Stimulated activated CD4-positive, alpha-beta T cell treated with anti-CD3 and anti-CD28 coated beads, Interleukin-15, amount 100 ng/mL, for 1 hour (primary cell): ENCODE results near the gene STMP1.

ENCODE experiments used
- DNase-seq, 2 donors: peaks; one replicate each; pipeline ENCODE4 v3.0.0-alpha.2; 2020; ENCODE audit warnings: low read depth in 1 of 2, low spot score in 1 of 2

Gene STMP1

GRCh38 chr7:135693558-135693957 is 31.2 kb downstream of the STMP1 start:
- DNase-seq: no peak

DNA sequence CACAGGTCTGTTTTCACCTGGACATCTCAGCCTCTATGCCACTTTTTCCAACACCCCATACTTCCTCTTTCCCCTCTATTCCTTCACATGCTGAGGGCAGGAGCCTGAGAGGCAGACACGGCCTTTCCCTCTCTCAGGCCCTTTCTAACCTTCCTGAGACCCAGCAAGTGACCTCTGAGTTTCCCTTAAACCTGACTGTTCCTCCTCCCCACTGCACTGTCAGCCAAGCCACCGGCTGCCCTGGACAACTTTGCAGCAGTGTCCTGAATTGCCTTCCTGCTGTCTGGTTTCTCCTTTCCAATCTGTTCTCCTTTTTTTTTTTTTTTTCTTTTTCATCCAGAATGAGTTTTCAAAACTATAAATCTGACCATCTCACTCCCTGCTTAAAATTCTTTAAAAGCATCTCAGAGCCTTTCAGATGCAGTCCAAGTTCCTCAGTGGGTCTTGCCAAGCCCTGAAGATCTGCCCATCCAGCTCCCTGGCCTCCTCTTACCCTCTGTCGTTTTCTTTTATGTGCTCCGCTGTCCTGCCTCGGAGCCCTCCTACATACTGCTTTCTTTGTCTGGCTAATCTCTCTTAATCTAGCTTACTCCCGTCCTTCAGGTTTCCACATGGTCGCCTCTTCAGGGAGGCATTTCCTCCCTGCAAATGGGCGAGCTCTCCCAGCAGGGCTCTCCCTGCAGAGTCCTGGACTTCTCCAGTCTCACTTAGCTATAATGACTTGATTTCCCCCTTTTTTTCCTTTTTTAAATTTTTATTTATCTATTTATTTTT is 35.1 kb downstream of the STMP1 start:
- no peak for DNase-seq

DNA sequence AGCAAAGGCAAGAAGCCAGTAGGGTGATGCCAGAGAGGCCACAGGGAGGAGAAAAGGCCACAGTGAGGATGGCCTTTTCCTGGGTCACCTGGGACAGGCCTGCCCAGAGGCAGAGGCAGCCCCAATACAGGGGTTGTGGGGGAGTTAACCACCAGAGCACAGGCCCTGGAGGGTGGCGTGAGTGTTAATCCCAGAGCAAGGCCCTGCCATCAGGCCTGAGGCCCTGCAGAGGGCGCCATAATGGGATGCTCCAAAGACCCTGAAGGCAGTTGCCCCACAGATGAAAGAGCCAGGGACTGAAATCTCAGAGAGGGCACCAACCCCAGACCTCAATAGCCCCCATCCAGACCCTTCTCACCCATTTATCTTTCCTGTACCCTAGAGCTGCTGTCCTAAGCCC is 41.8 kb downstream of the STMP1 start:
- no peak for DNase-seq

DNA sequence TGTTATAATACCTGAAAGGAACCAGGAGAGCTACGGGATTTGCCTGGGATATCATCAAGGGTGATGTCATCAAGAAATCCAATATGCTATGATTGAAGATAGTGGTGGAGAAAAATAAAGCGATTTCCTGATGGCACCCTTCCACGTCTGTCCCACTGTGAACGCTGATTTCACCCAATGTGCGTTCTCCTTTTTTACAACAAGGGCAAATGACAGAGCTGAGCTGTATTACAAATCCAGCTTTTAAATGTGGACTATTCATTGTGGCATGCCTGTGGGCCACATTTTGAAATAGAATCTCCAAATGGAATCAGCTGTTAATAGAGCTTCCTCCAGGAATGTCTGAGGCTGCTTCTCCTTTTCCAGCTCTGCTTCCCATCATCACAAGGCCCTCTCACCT is 42.4 kb downstream of the STMP1 start:
- DNase-seq: no peak

GRCh38 chr7:135706038-135706742 is 43.9 kb downstream of the STMP1 start:
- DNase-seq: no peak

GRCh38 chr7:135706858-135707569 is 44.7 kb downstream of the STMP1 start:
- no peak for DNase-seq

DNA sequence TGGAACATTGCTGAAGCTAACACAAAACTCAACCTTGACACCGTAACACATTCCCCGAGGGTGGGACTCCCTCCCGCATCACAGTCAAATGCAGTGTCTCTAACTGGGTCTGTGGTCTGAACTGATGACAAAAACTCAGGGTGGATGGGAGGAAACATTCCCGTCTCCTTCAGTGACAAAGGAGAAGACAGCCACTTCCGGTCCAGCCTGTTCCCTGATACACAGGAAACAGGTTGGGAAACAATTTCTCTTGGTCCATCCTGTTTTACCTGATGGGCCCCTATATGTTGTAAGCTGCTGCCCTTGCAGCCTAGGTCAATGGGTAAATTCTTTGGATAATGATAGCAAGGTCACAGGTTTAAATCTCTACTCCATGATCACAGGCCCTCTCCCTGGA is 45.3 kb downstream of the STMP1 start:
- DNase-seq: no peak

- no peak for DNase-seq
These were observed 45.7 kb downstream of the STMP1 start for GRCh38 chr7:135708041-135708440.

DNA sequence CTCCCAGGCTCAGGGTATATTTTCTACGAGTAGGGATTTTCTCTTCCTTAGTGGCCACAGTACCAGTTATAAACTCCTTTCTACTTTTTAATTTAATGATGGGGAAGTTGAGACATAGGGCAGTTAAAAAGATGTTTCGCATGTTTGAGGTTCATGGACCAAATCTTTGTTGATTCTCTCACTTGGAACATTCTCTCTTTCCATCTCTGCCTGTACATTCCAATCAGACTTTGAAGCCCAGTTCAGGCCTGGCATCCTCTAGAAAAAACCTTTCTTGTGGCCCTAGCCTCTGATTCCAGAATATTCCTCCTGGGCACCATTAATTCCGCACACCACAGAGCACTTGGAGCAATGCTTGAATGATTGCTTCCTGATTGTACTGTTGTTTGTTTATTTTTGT is 47.2 kb downstream of the STMP1 start:
- DNase-seq: no peak

GRCh38 chr7:135710417-135711138 is 48.3 kb downstream of the STMP1 start:
- DNase-seq: no peak

DNA sequence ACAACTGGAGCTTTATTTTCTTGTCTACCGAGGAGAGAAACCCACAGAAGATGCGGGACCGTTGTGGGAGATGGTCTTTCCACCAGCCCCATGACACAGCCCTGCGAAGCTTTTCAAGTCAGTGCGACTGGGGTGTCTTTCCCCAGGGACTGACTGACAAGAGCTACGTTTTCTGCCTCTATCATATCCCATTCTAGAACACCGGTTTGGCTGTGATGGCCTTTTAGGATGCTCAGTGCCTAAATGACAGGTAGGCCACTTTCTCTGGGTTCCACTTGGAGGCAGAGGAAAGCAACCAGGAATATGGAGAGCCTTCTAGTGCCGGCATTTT is 48.8 kb downstream of the STMP1 start:
- no peak for DNase-seq

GRCh38 chr7:135712182-135712782 is 50.0 kb downstream of the STMP1 start:
- no peak for DNase-seq

DNA sequence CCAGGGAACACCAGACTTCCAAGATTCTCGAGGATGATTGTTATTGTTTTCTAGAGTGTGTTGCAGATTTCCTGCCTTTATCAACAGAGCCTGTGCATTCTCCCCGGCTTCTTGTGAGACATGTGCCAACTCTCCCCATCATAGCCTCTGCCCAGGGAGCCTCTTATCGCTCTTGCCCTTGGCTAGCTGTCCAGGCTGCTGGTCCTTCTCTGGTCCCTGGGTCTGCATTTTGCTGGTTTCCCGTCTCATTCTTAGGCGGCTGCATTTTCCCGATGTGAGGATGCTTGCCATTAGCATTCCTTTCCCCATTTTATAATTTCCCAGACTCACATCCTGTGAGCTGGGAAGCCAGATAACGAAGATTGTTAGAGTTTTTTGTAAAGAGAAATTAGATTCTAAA is 50.5 kb downstream of the STMP1 start:
- DNase-seq: no peak

DNA sequence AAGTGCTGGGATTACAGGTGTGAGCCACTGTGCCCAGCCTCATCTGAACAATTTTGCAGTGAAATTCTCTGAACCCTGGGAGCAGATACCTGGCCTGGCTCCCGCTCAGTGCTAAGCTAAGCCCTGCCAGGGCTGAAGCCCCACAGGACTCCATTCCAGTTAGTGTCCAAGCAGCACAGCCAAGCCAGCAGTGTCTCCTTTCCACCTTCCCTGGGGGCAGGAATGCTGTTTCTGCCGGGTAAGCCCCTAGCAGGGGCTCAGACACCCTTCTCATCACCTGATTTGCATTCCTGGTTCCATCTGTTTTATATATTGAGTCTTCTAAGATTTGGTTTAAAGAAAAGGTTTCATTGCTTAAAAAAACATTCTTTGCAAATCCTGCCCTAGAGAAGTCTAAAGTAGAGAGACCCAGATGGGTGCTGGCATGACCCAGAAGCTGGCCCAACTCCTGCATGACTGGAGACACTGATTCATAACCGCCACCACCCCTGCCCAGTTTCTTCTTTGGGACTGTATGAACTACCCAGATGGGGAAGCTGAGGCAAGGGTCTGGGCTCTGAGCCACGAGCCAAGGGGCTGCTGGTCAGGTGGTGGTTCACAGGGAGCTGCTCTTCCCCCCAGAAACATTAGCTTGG is 51.6 kb downstream of the STMP1 start:
- DNase-seq: no peak

GRCh38 chr7:135714534-135715009 is 52.3 kb downstream of the STMP1 start:
- no peak for DNase-seq

GRCh38 chr7:135715055-135715522 is 52.8 kb downstream of the STMP1 start:
- no peak for DNase-seq

- DNase-seq: no peak
These were observed 53.4 kb downstream of the STMP1 start for GRCh38 chr7:135715673-135716072.

DNA sequence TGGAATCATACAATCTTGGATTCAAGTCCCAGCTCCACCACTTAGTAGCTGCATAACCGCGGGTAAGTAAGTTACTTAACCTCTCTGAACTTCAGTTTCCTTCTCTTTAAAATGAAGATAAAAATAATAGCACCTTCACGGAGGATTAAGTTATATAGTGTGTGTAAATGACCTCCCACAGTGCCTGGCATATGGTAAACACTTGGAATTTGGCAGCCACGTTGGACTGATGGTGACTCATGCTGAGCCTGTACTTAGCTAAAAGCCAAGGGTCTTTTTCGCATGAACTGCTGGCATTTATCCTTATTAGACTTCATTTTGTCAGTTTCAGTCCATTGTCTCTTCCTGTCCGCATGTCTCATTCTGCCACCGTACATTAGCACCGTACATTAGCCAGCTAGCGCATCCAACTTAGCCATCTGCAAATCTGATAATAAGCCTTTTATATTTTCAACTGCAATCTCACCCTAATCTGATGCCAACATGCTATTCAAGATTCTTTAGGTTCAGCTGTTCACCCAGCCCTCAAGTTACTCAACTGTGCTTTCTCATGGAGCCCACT is 54.4 kb downstream of the STMP1 start:
- no peak for DNase-seq

DNA sequence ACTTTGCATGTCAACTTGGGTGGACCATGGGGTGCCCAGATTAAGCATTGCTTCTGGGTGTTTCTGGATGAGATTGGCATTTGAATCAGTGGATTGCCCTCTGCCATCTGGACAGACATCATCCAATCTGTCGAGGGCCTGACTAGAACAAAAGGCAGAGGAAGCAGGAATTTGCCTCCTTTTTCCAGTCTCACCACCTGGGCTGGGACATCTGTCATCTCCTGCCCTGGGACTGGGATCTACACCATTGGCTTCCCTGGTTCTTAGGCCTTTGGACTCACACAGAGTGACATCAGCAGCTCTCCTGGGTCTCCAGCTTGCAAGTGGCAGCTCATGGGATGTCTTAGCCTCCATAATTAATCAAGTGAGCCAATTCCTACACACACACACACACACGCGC is 55.4 kb downstream of the STMP1 start:
- DNase-seq: no peak

DNA sequence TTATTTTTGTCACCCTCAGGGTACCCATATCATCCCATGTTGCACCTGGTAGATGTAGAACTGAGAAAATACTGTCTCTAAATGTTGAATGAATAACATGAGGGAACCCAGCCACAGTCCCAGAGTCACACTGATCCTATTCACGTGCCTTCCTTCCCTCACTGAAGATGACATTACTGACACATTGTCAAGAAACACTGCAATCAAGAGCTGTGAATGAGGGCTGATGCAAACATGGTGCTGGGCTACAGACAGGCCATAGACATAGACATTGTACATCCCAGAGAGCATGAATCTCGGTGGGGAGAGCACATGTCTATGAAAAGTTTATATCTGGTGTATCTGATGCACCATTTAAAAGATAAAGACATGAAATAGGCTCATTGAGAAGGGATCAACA is 55.9 kb downstream of the STMP1 start:
- no peak for DNase-seq
